Stimulated activated CD4-positive, alpha-beta T cell treated with anti-CD3 and anti-CD28 coated beads, Interleukin-12 subunit alpha, Interleukin-12 subunit beta, amount 100 ng/mL, for 24 hours (primary cell): ENCODE results near the gene MAP2K5.
"Not testable (repeated sequence)": the region's sequence is repeated elsewhere in the genome, so short reads cannot be mapped to it uniquely, and the experiment has no call there.

Source experiments
- DNase-seq, 2 experiments: peaks; one replicate each; pipeline ENCODE4 v3.0.0-alpha.2; 2020; ENCODE audit warnings: low read depth in 2 of 2

MAP2K5 gene

GRCh38 chr15:67672834-67673233 is 130.3 kb downstream of the MAP2K5 start:
- not testable (repeated sequence) for DNase-seq

GRCh38 chr15:67674983-67675382 is 132.5 kb downstream of the MAP2K5 start:
- no peak for DNase-seq

GRCh38 chr15:67678089-67678488 is 135.6 kb downstream of the MAP2K5 start:
- no peak for DNase-seq

GRCh38 chr15:67678993-67679392 is 136.5 kb downstream of the MAP2K5 start:
- no peak for DNase-seq

- DNase-seq: no peak
These were observed 138.1 kb downstream of the MAP2K5 start for GRCh38 chr15:67680641-67681040.

- no peak for DNase-seq
These were observed 142.6 kb downstream of the MAP2K5 start for GRCh38 chr15:67685008-67685599.

GRCh38 chr15:67685716-67686115 is 143.2 kb downstream of the MAP2K5 start:
- no peak for DNase-seq

GRCh38 chr15:67690936-67691335 is 148.4 kb downstream of the MAP2K5 start:
- no peak for DNase-seq

- DNase-seq: no peak
These were observed 148.9 kb downstream of the MAP2K5 start for GRCh38 chr15:67691450-67691849.

GRCh38 chr15:67692573-67692972 is 150.1 kb downstream of the MAP2K5 start:
- no peak for DNase-seq

- no peak for DNase-seq
These were observed 153.6 kb downstream of the MAP2K5 start for GRCh38 chr15:67696087-67696486.

GRCh38 chr15:67700023-67700422 is 157.5 kb downstream of the MAP2K5 start:
- DNase-seq: no peak

GRCh38 chr15:67701669-67702068 is 159.2 kb downstream of the MAP2K5 start:
- no peak for DNase-seq

GRCh38 chr15:67707520-67708283 is 165.2 kb downstream of the MAP2K5 start:
- DNase-seq: no peak

GRCh38 chr15:67708500-67708899 is 166.0 kb downstream of the MAP2K5 start:
- no peak for DNase-seq

- no peak for DNase-seq
These were observed 172.7 kb downstream of the MAP2K5 start for GRCh38 chr15:67715170-67715569.

- no peak for DNase-seq
These were observed 173.7 kb downstream of the MAP2K5 start for GRCh38 chr15:67716171-67716570.

GRCh38 chr15:67717776-67718175 is 175.3 kb downstream of the MAP2K5 start:
- DNase-seq: no peak

GRCh38 chr15:67719330-67719959 is 176.9 kb downstream of the MAP2K5 start:
- no peak for DNase-seq

GRCh38 chr15:67720556-67721175 is 178.2 kb downstream of the MAP2K5 start:
- DNase-seq: no peak

GRCh38 chr15:67722030-67722817 is 179.7 kb downstream of the MAP2K5 start:
- no peak for DNase-seq
